Testis (tissue), 3 donors: ENCODE data around the gene FXYD5. TPM values are rescaled to one million over a fixed set of nuclear protein-coding genes. Genes with fewer than 3 reads are reported as not detected.
A peak's percentile ranks its signal among the peaks of the same experiment; 100 is the strongest.
"Not testable (repeated sequence)": the region's sequence is repeated elsewhere in the genome, so short reads cannot be mapped to it uniquely, and the experiment has no call there.

Experiments used
- DNase-seq: peaks from one replicate; pipeline ENCODE4 v3.0.0-alpha.2; 2019
- H3K27ac ChIP-seq, 2 donors: fragments of 200-600 bp; sonication (generic); one replicate each; pipeline ENCODE4 v1.5.1; 2019
- H3K27me3 ChIP-seq: fragments of 200-600 bp; sonication (generic); one replicate; pipeline ENCODE4 v1.5.1; 2019
- H3K36me3 ChIP-seq: fragments of 200-600 bp; sonication (generic); one replicate; pipeline ENCODE4 v1.5.1; 2017; ENCODE audit warnings: low read depth; ENCODE audit errors: missing control alignments
- H3K4me1 ChIP-seq: fragments of 200-600 bp; sonication (generic); one replicate; pipeline ENCODE4 v1.5.1; 2019
- H3K4me3 ChIP-seq, 2 donors: fragments of 200-600 bp; sonication (generic); one replicate each; pipeline ENCODE4 v1.5.1; 2017 to 2019
- H3K9me3 ChIP-seq: fragments of 200-600 bp; sonication (generic); one replicate; pipeline ENCODE4 v1.5.1; 2017
- POLR2A ChIP-seq: fragments of 450-650 bp; IDR thresholded peaks from one replicate; pipeline ENCODE4 v1.6.1; 2017; ENCODE audit warnings: antibody characterized with exemption, mild to moderate bottlenecking, moderate library complexity
- WGBS, 2 donors: methylation state at CpG; one replicate each; pipeline ENCODE4 v1.1.5; 2018; 5-methylcytosine and 5-hydroxymethylcytosine counted together
- intact Hi-C: fragments of 100-400 bp; cut with DNase I; formaldehyde crosslinking; loops from one replicate; pipeline ENCODE4 v1.15.1; 2023; ENCODE audit warnings: low total_unique reads
- polyA plus RNA-seq: library from polyadenylated mRNA; stranded (reverse); fragments of 350-450 nt; fragmentation: Illumina TruSeq; extraction: RNeasy Lipid Tissue Mini Kit (QIAGEN cat#74804); gene quantifications from one replicate; pipeline ENCODE4 v1.2.3, GENCODE V29; 2014; ENCODE audit warnings: low read depth, low replicate concordance; ENCODE audit not compliant: insufficient read depth
- total RNA-seq, 2 donors: library from RNA; depleted of rRNA; stranded (reverse); fragments of >200 nt; gene quantifications; one replicate each; pipeline ENCODE4 v1.2.3, GENCODE V29; 2016
- TF ChIP-seq, protein P1 (sequence below), 3 experiments: fragments of 450-650 bp in 2 of 3; fragments of 200-600 bp in 1 of 3; sonication (generic) in 1 of 3; IDR thresholded peaks; one replicate each; pipeline ENCODE4 v1.5.1; 2016 to 2019; ENCODE audit warnings: antibody characterized with exemption in 3 of 3, mild to moderate bottlenecking in 2 of 3, moderate library complexity in 1 of 3

FXYD5 gene
- total and polyA plus RNA-seq, 3 donors from 2014 or later = 5.7 to 38.1 (median 17.5) TPM

DNA sequence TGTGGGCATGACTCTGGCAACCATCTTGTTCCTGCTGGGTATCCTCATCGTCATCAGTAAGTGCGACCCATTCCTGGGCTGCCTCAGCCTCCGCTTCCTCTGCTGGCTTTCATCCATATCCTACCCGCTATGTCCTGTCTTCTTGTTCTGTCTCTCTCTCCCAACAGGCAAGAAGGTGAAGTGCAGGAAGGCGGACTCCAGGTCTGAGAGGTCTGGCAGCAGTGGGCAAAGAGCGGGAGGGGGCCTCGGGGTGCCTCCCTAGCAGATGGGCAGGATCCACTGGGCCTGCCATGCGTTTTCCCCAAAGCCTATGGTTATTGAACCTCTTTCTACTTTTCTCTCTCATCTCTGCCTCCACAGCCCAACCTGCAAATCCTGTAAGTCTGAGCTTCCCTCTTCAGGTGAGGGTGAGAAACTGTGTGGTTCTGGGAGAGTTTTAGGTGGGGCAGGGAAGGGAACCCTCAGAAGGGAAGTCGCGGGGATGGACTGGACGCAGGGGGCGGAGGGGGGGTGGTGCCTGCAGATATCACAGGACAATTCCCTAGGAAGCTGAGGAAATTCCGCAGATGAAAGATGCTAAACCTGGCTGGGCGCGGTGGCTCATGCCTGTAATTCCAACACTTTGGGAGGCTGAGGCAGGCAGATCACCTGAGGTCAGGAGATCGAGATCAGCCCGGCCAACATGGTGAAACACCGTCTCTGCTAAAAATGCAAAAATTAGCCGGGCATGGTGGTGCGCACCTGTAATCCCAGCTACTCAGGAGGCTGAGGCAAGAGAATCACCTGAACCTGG is 3.1 kb upstream of the FXYD5 start:
- no peaks in the 10 kb centered on the region for H3K36me3 ChIP-seq
- no peaks in the 10 kb centered on the region for H3K9me3 ChIP-seq
- intact Hi-C loops = no loop called here
- DNase-seq = no peak
- WGBS, 2 donors = 91 to 92% methylated on average over 16 to 20 of the region's 20 CpGs
- H3K4me3 ChIP-seq = no peak overlapping the region
- H3K27me3 ChIP-seq = no peaks in the 10 kb centered on the region
- H3K4me1 ChIP-seq = peaks cover 9% of the 10 kb centered on the region
- TF ChIP-seq, protein P1, sequence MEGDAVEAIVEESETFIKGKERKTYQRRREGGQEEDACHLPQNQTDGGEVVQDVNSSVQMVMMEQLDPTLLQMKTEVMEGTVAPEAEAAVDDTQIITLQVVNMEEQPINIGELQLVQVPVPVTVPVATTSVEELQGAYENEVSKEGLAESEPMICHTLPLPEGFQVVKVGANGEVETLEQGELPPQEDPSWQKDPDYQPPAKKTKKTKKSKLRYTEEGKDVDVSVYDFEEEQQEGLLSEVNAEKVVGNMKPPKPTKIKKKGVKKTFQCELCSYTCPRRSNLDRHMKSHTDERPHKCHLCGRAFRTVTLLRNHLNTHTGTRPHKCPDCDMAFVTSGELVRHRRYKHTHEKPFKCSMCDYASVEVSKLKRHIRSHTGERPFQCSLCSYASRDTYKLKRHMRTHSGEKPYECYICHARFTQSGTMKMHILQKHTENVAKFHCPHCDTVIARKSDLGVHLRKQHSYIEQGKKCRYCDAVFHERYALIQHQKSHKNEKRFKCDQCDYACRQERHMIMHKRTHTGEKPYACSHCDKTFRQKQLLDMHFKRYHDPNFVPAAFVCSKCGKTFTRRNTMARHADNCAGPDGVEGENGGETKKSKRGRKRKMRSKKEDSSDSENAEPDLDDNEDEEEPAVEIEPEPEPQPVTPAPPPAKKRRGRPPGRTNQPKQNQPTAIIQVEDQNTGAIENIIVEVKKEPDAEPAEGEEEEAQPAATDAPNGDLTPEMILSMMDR (IDR thresholded peaks at IDR 0.05) = no peak
- TF ChIP-seq POLR2A = no peak
- no peak overlapping the region for H3K27ac ChIP-seq

DNA sequence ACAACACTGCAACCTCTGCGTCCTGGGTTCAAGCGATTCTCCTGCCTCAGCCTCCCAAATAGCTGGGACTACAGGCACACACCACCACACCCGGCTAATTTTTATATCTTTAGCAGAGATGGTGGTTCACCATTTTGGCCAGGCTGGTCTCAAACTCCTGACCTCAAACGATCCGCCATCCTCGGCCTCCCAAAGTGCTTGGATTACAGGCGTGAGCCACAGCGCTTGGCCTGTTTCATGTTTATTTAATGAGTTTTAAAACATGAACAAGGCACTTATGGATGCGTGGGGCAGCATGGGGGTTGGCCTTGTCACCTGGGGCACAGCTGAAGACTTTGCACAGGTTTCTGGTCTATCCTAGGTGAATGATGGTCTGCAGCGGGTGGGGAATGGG is 1.4 kb upstream of the FXYD5 start:
- DNase-seq, H3K4me1 ChIP-seq, H3K4me3 ChIP-seq, H3K9me3 ChIP-seq, intact Hi-C loops, H3K27me3 ChIP-seq, H3K27ac ChIP-seq, H3K36me3 ChIP-seq: not testable (repeated sequence)
- WGBS, 2 donors = 51 to 67% methylated on average over 10 of the region's 10 CpGs

DNA sequence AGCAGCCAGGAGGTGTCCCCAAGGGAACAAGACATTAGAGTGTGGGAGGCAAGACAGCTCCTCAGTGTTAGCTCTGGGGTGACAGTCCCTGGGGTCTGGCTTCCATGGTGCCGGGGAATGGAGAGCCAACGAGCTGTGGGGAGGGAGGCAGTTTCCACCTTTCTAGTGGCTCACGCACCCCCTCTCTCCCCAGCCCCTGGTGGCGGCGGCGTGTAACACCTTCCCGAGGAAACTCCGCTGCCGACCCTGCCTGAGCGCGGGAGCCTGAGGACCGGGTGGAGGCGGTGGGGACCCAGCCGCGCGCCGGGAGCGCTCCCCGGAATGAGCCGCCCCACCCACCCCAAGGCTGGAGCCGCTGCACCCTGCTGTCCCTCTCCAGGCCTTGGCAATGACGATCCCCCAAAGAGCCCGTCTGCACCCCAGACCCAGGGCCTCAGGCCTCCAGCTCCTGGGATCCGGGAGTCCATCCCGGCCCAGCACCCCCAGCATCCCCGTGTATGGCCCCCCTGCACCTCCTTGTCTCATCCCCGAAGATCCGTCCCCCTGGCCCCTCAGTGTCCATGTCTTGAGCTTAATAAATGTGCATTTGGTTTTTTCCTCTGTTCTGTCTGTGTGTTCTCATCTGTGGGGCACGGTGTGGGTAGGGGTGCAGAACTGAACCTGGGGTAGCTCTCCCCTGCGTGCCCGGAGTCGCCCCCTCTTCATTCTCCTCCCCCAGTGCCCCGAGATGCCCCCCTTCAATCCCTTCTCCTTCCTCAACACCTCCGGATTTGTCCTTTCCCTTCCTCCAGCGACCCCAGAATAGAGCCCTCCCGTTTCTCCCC is 622 bp upstream of the FXYD5 start:
- Histone ChIP-seq H3K4me1 (peaks cover 9% of the 10 kb centered on the region), H3K4me3 (peak overlapping the region; percentile 46 to 48), H3K36me3 (no peaks in the 10 kb centered on the region), H3K27ac (no peak overlapping the region), H3K9me3 (no peaks in the 10 kb centered on the region), H3K27me3 (no peaks in the 10 kb centered on the region)
- 0 to 2% methylated on average over 16 to 27 of the region's 36 CpGs for WGBS, 2 donors
- intact Hi-C loops = no loop called here
- no peak for TF ChIP-seq POLR2A
- TF ChIP-seq, protein P1 (IDR thresholded peaks at IDR 0.05) = peak in 2 of 3 experiments; percentile 25 to 44
- DNase-seq = no peak

DNA sequence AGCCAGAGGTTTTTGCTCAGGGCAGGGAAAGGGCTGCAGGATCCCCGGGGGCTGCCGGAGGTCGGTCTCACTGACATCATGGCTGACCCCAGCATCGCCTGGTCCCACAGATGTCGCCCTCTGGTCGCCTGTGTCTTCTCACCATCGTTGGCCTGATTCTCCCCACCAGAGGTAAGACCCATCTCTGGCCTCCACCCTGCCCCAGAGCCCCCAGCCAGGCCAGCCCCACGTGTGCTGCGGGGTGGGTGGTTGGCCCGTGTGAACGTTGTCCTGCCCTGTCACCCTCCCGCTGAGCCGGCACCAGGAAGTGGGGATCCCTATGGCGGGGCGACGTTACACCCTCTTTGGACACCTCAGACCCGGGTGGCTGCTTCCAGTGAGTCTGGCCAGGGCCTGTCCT is 906 bp downstream of the FXYD5 start:
- peaks cover 9% of the 10 kb centered on the region for H3K4me1 ChIP-seq
- no peaks in the 10 kb centered on the region for H3K27me3 ChIP-seq
- H3K36me3 ChIP-seq = no peaks in the 10 kb centered on the region
- 18 to 37% methylated on average over 10 to 17 of the region's 17 CpGs for WGBS, 2 donors
- TF ChIP-seq, protein P1 (IDR thresholded peaks at IDR 0.05) = no peak
- no peak for TF ChIP-seq POLR2A
- DNase-seq = no peak
- intact Hi-C loops = no loop called here
- H3K27ac ChIP-seq = no peak overlapping the region
- peak overlapping the region; percentile 46 to 48 for H3K4me3 ChIP-seq
- no peaks in the 10 kb centered on the region for H3K9me3 ChIP-seq

DNA sequence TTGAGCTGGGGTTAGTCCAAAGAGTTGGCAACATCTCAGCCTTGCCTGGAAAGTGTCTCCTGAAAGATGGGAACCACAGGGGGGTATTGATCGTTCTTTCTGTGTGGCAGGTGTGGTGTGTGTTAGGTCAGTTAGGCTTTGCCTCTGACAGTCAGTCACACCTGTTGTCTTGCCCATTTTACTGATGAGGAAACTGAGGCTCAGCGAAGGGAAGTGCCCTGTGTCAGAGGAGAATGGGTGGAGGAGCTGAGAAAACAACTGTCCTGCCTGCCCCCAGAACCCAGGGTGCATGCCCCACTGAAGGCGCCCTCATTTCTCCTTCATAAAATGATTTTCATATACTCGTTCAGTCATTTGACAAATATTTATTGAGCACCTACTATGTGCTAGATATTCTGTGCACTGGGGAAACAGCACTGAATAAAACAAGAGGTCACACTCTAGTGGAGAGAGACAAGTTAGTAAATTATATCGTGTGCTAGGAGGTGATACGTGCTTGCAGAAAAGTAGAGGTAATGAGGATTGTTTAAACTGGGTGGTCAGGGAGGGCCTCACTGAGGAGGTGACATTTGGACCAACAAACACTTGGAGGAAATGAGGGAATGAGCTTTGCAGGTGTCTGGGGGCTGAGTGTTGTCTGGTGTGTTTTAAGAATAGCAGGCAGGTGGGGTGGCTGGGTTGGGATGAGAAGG is 1.6 kb downstream of the FXYD5 start:
- no peaks in the 10 kb centered on the region for H3K36me3 ChIP-seq
- intact Hi-C loops = no loop called here
- no peaks in the 10 kb centered on the region for H3K27me3 ChIP-seq
- TF ChIP-seq POLR2A = no peak
- TF ChIP-seq, protein P1 (IDR thresholded peaks at IDR 0.05) = no peak
- H3K4me1 ChIP-seq = peaks cover 9% of the 10 kb centered on the region
- H3K4me3 ChIP-seq = no peak overlapping the region
- 88 to 93% methylated on average over 6 of the region's 6 CpGs for WGBS, 2 donors
- H3K9me3 ChIP-seq = no peaks in the 10 kb centered on the region
- H3K27ac ChIP-seq = no peak overlapping the region
- no peak for DNase-seq
